Neural cell (in vitro differentiated cells): Measurements from ENCODE around the gene STYXL1. TPM values are rescaled to one million over a fixed set of nuclear protein-coding genes. Genes with fewer than 3 reads are reported as not detected.

Experiments used
- H2AFZ ChIP-seq: fragments of 200-600, 300-800 bp; sonication (generic), shearing (Covaris generic); 2 replicates; pipeline ENCODE4 v1.6.0; 2014; ENCODE audit warnings: low read depth, mild to moderate bottlenecking, antibody characterized with exemption, low read length, moderate library complexity
- H3F3A ChIP-seq: fragments of 200-600 bp; shearing (Covaris generic); 2 replicates; pipeline ENCODE4 v1.6.1; 2016; ENCODE audit warnings: mild to moderate bottlenecking, moderate library complexity, mixed read lengths, antibody characterized with exemption, low read length; ENCODE audit not compliant: insufficient read depth, poor library complexity, severe bottlenecking
- H3K27ac ChIP-seq: fragments of 200-600, 300-800 bp; sonication (generic), shearing (Covaris generic); 2 replicates; pipeline ENCODE4 v1.5.1; 2014; ENCODE audit warnings: mild to moderate bottlenecking, low read length, moderate library complexity
- H3K27me3 ChIP-seq: fragments of 300-800, 200-600 bp; sonication (generic), shearing (Covaris generic); 2 replicates; pipeline ENCODE4 v1.6.0; 2014; ENCODE audit warnings: mild to moderate bottlenecking, low read depth, low read length, moderate library complexity; ENCODE audit not compliant: insufficient read depth
- H3K36me3 ChIP-seq: fragments of 300-800, 200-600 bp; sonication (generic), shearing (Covaris generic); 2 replicates; pipeline ENCODE4 v1.5.1; 2014; ENCODE audit warnings: mild to moderate bottlenecking, antibody characterized with exemption, low read length, moderate library complexity; ENCODE audit not compliant: insufficient read depth
- H3K4me2 ChIP-seq: fragments of 300-800, 200-600 bp; sonication (generic), shearing (Covaris generic); 2 replicates; pipeline ENCODE4 v1.6.0; 2014; ENCODE audit warnings: mild to moderate bottlenecking, low read length
- H3K4me3 ChIP-seq: fragments of 300-800, 200-600 bp; sonication (generic), shearing (Covaris generic); 2 replicates; pipeline ENCODE4 v1.5.1; 2014; ENCODE audit warnings: mild to moderate bottlenecking, low read length, moderate library complexity
- H3K79me2 ChIP-seq: fragments of 200-600 bp; shearing (Covaris generic); replicated peaks from 2 replicates; pipeline ENCODE4 v1.6.0; 2014; ENCODE audit warnings: mild to moderate bottlenecking, low read length, moderate library complexity; ENCODE audit not compliant: insufficient read depth
- H3K9ac ChIP-seq: fragments of 300-800, 200-600 bp; sonication (generic), shearing (Covaris generic); 2 replicates; pipeline ENCODE4 v1.6.1; 2016; ENCODE audit warnings: mild to moderate bottlenecking, low read length, mixed read lengths
- H3K9me2 ChIP-seq: fragments of 200-600 bp; shearing (Covaris generic); 2 replicates; pipeline ENCODE4 v1.6.1; 2016; ENCODE audit warnings: mild to moderate bottlenecking, low read length, mixed read lengths; ENCODE audit not compliant: insufficient read depth
- H3K9me3 ChIP-seq: fragments of 200-600, 300-800 bp; sonication (generic), shearing (Covaris generic); 2 replicates; pipeline ENCODE4 v1.6.1; 2016; ENCODE audit warnings: mild to moderate bottlenecking, mixed run types, low read length, moderate library complexity, mixed read lengths
- H4K20me1 ChIP-seq: fragments of 200-600 bp; shearing (Covaris generic); 2 replicates; pipeline ENCODE4 v1.6.1; 2016; ENCODE audit warnings: mild to moderate bottlenecking, mixed run types; ENCODE audit not compliant: insufficient read depth
- CTCF ChIP-seq: fragments of 450-650 bp; IDR thresholded peaks from 2 replicates; pipeline ENCODE4 v1.5.1; 2014; ENCODE audit warnings: antibody characterized with exemption, mild to moderate bottlenecking, moderate library complexity; ENCODE audit not compliant: poor library complexity, severe bottlenecking
- EP300 ChIP-seq: fragments of 450-650 bp; conservative IDR thresholded peaks from 2 replicates; pipeline ENCODE4 v1.6.1; 2014; ENCODE audit warnings: antibody characterized with exemption, mild to moderate bottlenecking, moderate library complexity; ENCODE audit not compliant: poor library complexity, severe bottlenecking
- EZH2 ChIP-seq: fragments of 200-600, 300-800 bp; shearing (Covaris generic), sonication (generic); IDR thresholded peaks from 2 replicates; pipeline ENCODE4 v1.6.1; 2014; ENCODE audit warnings: antibody characterized with exemption, low read length, borderline replicate concordance, mild to moderate bottlenecking; ENCODE audit not compliant: insufficient read depth, poor library complexity, severe bottlenecking
- MXI1 ChIP-seq: fragments of 450-650 bp; conservative IDR thresholded peaks from 2 replicates; pipeline ENCODE4 v1.6.1; 2014; ENCODE audit warnings: antibody characterized with exemption, mild to moderate bottlenecking; ENCODE audit not compliant: poor library complexity, severe bottlenecking
- POLR2AphosphoS5 ChIP-seq: IDR thresholded peaks from 2 replicates; pipeline ENCODE4 v1.6.1; 2012
- RAD21 ChIP-seq: fragments of 450-650 bp; conservative IDR thresholded peaks from 2 replicates; pipeline ENCODE4 v1.6.1; 2014; ENCODE audit warnings: antibody characterized with exemption, mild to moderate bottlenecking, moderate library complexity
- REST ChIP-seq: IDR thresholded peaks from 2 replicates; pipeline ENCODE4 v1.6.1; 2012; ENCODE audit warnings: borderline replicate concordance
- SMC3 ChIP-seq: fragments of 450-650 bp; conservative IDR thresholded peaks from 2 replicates; pipeline ENCODE4 v1.6.1; 2014; ENCODE audit warnings: antibody characterized with exemption, mild to moderate bottlenecking, moderate library complexity; ENCODE audit not compliant: poor library complexity
- TAF1 ChIP-seq: IDR thresholded peaks from 2 replicates; pipeline ENCODE4 v1.6.1; 2012; ENCODE audit warnings: low read depth
- polyA plus RNA-seq: library from polyadenylated mRNA; depleted of rRNA; stranded (reverse); fragments of >200 nt; gene quantifications from 2 replicates; pipeline ENCODE4 v1.2.3, GENCODE V29; 2014

The STYXL1 gene
- polyA plus RNA-seq, 1 donor from 2014 or later, result 59.9 TPM

- peak overlapping the region; percentile 99 for H3K4me3 ChIP-seq
- H3K9me2 ChIP-seq, result no peaks in the 10 kb centered on the region
- TF ChIP-seq MXI1 (no peak), REST (no peak), RAD21 (no peak), CTCF (no peak), POLR2AphosphoS5 (no peak), TAF1 (no peak), EP300 (no peak), EZH2 (no peak), SMC3 (no peak)
- H3K4me2 ChIP-seq, result peak overlapping the region; percentile 76
- no peaks in the 10 kb centered on the region for H3K27me3 ChIP-seq
- no peaks in the 10 kb centered on the region for H3K36me3 ChIP-seq
- no peaks in the 10 kb centered on the region for H3F3A ChIP-seq
- no peaks in the 10 kb centered on the region for H3K79me2 ChIP-seq
- no peaks in the 10 kb centered on the region for H4K20me1 ChIP-seq
- no peak overlapping the region for H3K27ac ChIP-seq
- H3K9ac ChIP-seq, result peak overlapping the region; percentile 42
- H2AFZ ChIP-seq, result peak overlapping the region; percentile 60
- H3K9me3 ChIP-seq, result no peaks in the 10 kb centered on the region
Observed at GRCh38 chr7:75995052-75995471, 52.7 kb downstream of the STYXL1 start.

DNA sequence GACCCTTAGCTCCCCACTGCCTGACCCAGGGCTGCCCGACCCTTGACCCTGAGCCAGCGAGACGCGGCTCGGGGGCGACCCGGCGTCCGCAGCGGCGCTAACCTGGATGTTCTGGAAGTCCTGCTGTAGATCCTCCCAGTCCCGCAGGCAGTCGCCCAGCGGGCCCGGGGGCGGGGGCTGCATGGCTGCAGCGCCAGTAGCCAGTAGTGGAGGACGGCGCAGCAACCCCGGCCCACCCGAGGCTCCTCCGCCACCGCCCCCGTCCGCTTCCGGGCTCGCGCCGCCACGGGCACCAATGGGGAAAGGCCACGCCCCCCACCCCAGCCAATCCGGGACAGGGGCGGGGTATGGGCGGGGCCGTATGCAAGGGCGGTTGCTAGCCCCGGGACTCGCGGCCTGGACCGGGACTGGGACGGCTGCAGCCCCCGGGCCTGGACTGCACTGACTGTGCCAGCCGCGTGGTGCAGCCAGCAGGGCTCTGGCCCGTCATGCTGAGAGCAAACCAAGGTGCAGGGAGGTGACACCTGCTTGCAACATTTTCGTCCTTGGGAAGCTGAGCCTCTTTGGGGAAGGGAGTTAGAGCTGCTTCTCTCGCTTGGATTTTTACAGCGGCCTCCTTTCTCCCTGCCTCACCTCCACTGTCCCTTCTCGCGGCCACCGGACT lies 53.3 kb downstream of the STYXL1 start, which contains the start of gene TMEM120A:
Gene TMEM120A, minus strand, starts transcription at position 208 of the 664 bp plus-strand sequence. Its CDS starts 25 bp downstream, at position 183.
- Histone ChIP-seq H3K27ac (no peak within 1 kb of the TSS), H3F3A (no peaks in the 10 kb centered on the region), H3K9ac (peak within 1 kb of the TSS; percentile 66), H4K20me1 (no peaks in the 10 kb centered on the region), H3K9me3 (no peaks in the 10 kb centered on the region), H3K79me2 (no peaks in the 10 kb centered on the region), H3K4me2 (peak within 1 kb of the TSS; percentile 76), H2AFZ (peak within 1 kb of the TSS; percentile 60), H3K4me3 (peak within 1 kb of the TSS; percentile 99), H3K9me2 (no peaks in the 10 kb centered on the region), H3K36me3 (no peaks in the 10 kb centered on the region), H3K27me3 (no peaks in the 10 kb centered on the region)
- peak; percentile 46 for TF ChIP-seq CTCF
- no peak for TF ChIP-seq EP300
- no peak for TF ChIP-seq EZH2
- peak; percentile 46 for TF ChIP-seq SMC3
- TF ChIP-seq POLR2AphosphoS5, result no peak
- peak; percentile 48 for TF ChIP-seq MXI1
- no peak for TF ChIP-seq REST
- TF ChIP-seq RAD21, result peak; percentile 48
